ENCODE data around the gene SNAPC1.

Gene SNAPC1

GRCh38 chr14:61813096-61813606, 50.9 kb downstream of the SNAPC1 start:
- no peak for DNase-seq

GRCh38 chr14:61822458-61822857, 60.2 kb downstream of the SNAPC1 start:
- DNase-seq, result no peak

GRCh38 chr14:61832783-61833182, 70.6 kb downstream of the SNAPC1 start:
- DNase-seq, result no peak

- no peak for DNase-seq
Measured at GRCh38 chr14:61836184-61836583, 74.0 kb downstream of the SNAPC1 start.

- no peak for DNase-seq
Measured at GRCh38 chr14:61836807-61837206, 74.6 kb downstream of the SNAPC1 start.

- DNase-seq, result peak; percentile 62
Measured at GRCh38 chr14:61837336-61838229, 75.4 kb downstream of the SNAPC1 start.

GRCh38 chr14:61838661-61839245, 76.5 kb downstream of the SNAPC1 start:
- DNase-seq, result no peak

- no peak for DNase-seq
Measured at GRCh38 chr14:61839507-61839906, 77.3 kb downstream of the SNAPC1 start.

- no peak for DNase-seq
Measured at GRCh38 chr14:61841145-61841544, 78.9 kb downstream of the SNAPC1 start.
